HEK293 (cell line): ENCODE data around the gene PCCA.
"Not testable (repeated sequence)": the region's sequence is repeated elsewhere in the genome, so short reads cannot be mapped to it uniquely, and the experiment has no call there.

Experiments
- CTCF ChIA-PET: fragments of 350-600 bp; formaldehyde crosslinking; extraction: SDS; loops from one replicate; lab custom pipeline; 2021; ENCODE audit warnings: antibody characterized with exemption; lab: Yijun Ruan, JAX
- POLR2A ChIA-PET: fragments of 300-600 bp; formaldehyde crosslinking; extraction: SDS; loops from one replicate; lab custom pipeline; 2020; ENCODE audit warnings: antibody characterized with exemption, inconsistent platforms; lab: Yijun Ruan, JAX
- H3K27ac ChIP-seq: fragments of 200-500 bp; sonication (Bioruptor generic); 2 replicates; pipeline ENCODE4 v1.5.1; 2014; ENCODE audit warnings: low read depth, low read length, control low read depth, inconsistent platforms; ENCODE audit errors: extremely low read depth
- H3K36me3 ChIP-seq, 2 experiments: fragments of 200-500 bp in 1 of 2; sonication (Bioruptor generic) in 1 of 2; 1 replicate in 1 of 2; 2 replicates in 1 of 2; pipeline ENCODE4 v1.5.1; 2014 to 2017; ENCODE audit warnings: inconsistent platforms in 2 of 2, low read length in 2 of 2; ENCODE audit not compliant: control insufficient read depth in 2 of 2, insufficient read depth in 1 of 2
- H3K4me1 ChIP-seq: fragments of 200-500 bp; sonication (Bioruptor generic); 2 replicates; pipeline ENCODE4 v1.5.1; 2014; ENCODE audit warnings: mild to moderate bottlenecking, low read length, inconsistent platforms; ENCODE audit not compliant: control insufficient read depth, insufficient read depth
- H3K4me3 ChIP-seq: 2 replicates; pipeline ENCODE4 v1.5.1; 2011; ENCODE audit warnings: low read depth, mild to moderate bottlenecking, control low read depth, low read length, moderate library complexity
- H3K9me3 ChIP-seq: fragments of 200-500 bp; sonication (Bioruptor generic); 2 replicates; pipeline ENCODE4 v1.5.1; 2014; ENCODE audit warnings: low read depth, low read length, inconsistent platforms; ENCODE audit not compliant: control insufficient read depth, insufficient read depth
- ZBTB8A ChIP-seq: fragments of 450-650 bp; formaldehyde crosslinking; IDR thresholded peaks from 2 replicates; pipeline ENCODE4 v1.5.1; 2016; ENCODE audit warnings: missing biosample characterization, missing genetic modification characterization
- ZNF140 ChIP-seq: fragments of 450-650 bp; formaldehyde crosslinking; IDR thresholded peaks from 2 replicates; pipeline ENCODE4 v1.5.1; 2016; ENCODE audit warnings: missing biosample characterization, missing genetic modification characterization
- ZNF394 ChIP-seq: fragments of 450-650 bp; formaldehyde crosslinking; IDR thresholded peaks from 2 replicates; pipeline ENCODE4 v1.5.1; 2016; ENCODE audit warnings: missing biosample characterization, missing genetic modification characterization, mild to moderate bottlenecking, moderate library complexity, borderline replicate concordance
- ZNF426 ChIP-seq: fragments of 450-650 bp; formaldehyde crosslinking; IDR thresholded peaks from 2 replicates; pipeline ENCODE4 v1.5.1; 2017; ENCODE audit warnings: missing biosample characterization, missing genetic modification characterization, mild to moderate bottlenecking, inconsistent platforms, moderate library complexity
- ZNF433 ChIP-seq: fragments of 450-650 bp; formaldehyde crosslinking; IDR thresholded peaks from 2 replicates; pipeline ENCODE4 v1.5.1; 2016; ENCODE audit warnings: missing biosample characterization, missing genetic modification characterization, low read depth
- ZNF555 ChIP-seq: fragments of 450-650 bp; formaldehyde crosslinking; conservative IDR thresholded peaks from 2 replicates; pipeline ENCODE4 v1.5.1; 2017; ENCODE audit warnings: missing biosample characterization, mild to moderate bottlenecking, missing genetic modification characterization, inconsistent platforms
- TF ChIP-seq, protein P1 (sequence below): fragments of 450-650 bp; formaldehyde crosslinking; IDR thresholded peaks from 2 replicates; pipeline ENCODE4 v1.5.1; 2016; ENCODE audit warnings: missing biosample characterization, missing genetic modification characterization
- TF ChIP-seq, protein P2 (sequence below): fragments of 450-650 bp; formaldehyde crosslinking; conservative IDR thresholded peaks from 2 replicates; pipeline ENCODE4 v1.5.1; 2016; ENCODE audit warnings: low read depth, missing biosample characterization, missing genetic modification characterization

PCCA gene

DNA sequence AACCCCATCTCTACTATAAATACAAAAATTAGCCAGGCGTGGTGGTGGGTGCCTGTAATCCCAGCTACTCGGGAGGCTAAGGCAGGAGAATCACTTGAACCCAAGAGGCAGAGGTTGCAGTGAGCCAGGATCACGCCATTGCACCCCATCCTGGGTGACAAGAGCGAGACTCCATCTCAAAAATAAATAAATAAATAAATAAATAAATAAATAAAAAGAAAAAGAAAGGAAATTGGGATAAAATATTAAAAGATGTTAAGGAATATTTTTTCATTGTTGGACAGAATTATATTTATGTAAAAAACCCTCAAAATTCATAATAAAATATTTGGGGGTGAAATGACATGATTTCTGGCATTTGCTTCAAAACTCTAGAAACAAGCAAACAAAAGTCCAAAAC lies 488.3 kb downstream of the PCCA start:
- TF ChIP-seq, protein P1, sequence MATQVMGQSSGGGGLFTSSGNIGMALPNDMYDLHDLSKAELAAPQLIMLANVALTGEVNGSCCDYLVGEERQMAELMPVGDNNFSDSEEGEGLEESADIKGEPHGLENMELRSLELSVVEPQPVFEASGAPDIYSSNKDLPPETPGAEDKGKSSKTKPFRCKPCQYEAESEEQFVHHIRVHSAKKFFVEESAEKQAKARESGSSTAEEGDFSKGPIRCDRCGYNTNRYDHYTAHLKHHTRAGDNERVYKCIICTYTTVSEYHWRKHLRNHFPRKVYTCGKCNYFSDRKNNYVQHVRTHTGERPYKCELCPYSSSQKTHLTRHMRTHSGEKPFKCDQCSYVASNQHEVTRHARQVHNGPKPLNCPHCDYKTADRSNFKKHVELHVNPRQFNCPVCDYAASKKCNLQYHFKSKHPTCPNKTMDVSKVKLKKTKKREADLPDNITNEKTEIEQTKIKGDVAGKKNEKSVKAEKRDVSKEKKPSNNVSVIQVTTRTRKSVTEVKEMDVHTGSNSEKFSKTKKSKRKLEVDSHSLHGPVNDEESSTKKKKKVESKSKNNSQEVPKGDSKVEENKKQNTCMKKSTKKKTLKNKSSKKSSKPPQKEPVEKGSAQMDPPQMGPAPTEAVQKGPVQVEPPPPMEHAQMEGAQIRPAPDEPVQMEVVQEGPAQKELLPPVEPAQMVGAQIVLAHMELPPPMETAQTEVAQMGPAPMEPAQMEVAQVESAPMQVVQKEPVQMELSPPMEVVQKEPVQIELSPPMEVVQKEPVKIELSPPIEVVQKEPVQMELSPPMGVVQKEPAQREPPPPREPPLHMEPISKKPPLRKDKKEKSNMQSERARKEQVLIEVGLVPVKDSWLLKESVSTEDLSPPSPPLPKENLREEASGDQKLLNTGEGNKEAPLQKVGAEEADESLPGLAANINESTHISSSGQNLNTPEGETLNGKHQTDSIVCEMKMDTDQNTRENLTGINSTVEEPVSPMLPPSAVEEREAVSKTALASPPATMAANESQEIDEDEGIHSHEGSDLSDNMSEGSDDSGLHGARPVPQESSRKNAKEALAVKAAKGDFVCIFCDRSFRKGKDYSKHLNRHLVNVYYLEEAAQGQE = 0 out of 2 replicates have a peak, but pooled peaks have one; percentile 25
- TF ChIP-seq ZNF555 (peak; percentile 40), ZBTB8A (0 out of 2 replicates have a peak, but pooled peaks have one; percentile 33), ZNF140 (tag by site-specific recombination) (peak; percentile 44; the same call in 1 of the 2 replicates), ZNF433 (tag by site-specific recombination) (0 out of 2 replicates have a peak, but pooled peaks have one; percentile 16), ZNF426 (tag by site-specific recombination) (peak; percentile 58), ZNF394 (tag by site-specific recombination) (peak; percentile 85)
- TF ChIP-seq, protein P2, sequence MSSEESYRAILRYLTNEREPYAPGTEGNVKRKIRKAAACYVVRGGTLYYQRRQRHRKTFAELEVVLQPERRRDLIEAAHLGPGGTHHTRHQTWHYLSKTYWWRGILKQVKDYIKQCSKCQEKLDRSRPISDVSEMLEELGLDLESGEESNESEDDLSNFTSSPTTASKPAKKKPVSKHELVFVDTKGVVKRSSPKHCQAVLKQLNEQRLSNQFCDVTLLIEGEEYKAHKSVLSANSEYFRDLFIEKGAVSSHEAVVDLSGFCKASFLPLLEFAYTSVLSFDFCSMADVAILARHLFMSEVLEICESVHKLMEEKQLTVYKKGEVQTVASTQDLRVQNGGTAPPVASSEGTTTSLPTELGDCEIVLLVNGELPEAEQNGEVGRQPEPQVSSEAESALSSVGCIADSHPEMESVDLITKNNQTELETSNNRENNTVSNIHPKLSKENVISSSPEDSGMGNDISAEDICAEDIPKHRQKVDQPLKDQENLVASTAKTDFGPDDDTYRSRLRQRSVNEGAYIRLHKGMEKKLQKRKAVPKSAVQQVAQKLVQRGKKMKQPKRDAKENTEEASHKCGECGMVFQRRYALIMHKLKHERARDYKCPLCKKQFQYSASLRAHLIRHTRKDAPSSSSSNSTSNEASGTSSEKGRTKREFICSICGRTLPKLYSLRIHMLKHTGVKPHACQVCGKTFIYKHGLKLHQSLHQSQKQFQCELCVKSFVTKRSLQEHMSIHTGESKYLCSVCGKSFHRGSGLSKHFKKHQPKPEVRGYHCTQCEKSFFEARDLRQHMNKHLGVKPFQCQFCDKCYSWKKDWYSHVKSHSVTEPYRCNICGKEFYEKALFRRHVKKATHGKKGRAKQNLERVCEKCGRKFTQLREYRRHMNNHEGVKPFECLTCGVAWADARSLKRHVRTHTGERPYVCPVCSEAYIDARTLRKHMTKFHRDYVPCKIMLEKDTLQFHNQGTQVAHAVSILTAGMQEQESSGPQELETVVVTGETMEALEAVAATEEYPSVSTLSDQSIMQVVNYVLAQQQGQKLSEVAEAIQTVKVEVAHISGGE (tag by site-specific recombination) = 0 out of 2 replicates have a peak, but pooled peaks have one; percentile 35
- TF ChIP-seq, all 188 proteins: peak for 8; not testable (repeated sequence) for 180
- H3K36me3 ChIP-seq, H3K4me1 ChIP-seq, H3K9me3 ChIP-seq, CTCF ChIA-PET, POLR2A ChIA-PET, H3K4me3 ChIP-seq, H3K27ac ChIP-seq: not testable (repeated sequence)
